ENCODE results near the gene CANX.
"Not testable (repeated sequence)": the region's sequence is repeated elsewhere in the genome, so short reads cannot be mapped to it uniquely, and the experiment has no call there.

The CANX gene

GRCh38 chr5:179732412-179732917, 33.7 kb downstream of the CANX start, which contains the start of gene MAML1:
MAML1 (plus strand) TSS chr5:179732822; CDS start chr5:179733113, 291 bp downstream.
- no peak for TF ChIP-seq CTCF (conservative IDR thresholded peaks at IDR 0.05; ENCODE audit: control insufficient read depth, insufficient read depth, low read depth, low read length)
- peak; percentile 100 for DNase-seq (ENCODE audit: low read depth)
- H3K4me3 ChIP-seq (ENCODE audit: control insufficient read depth, low read depth, low read length) = peak within 1 kb of the TSS; percentile 67

- DNase-seq (ENCODE audit: low read depth) = peak; percentile 30
- TF ChIP-seq CTCF (conservative IDR thresholded peaks at IDR 0.05; ENCODE audit: control insufficient read depth, insufficient read depth, low read depth, low read length) = no peak
- peak overlapping the region; percentile 67 for H3K4me3 ChIP-seq (ENCODE audit: control insufficient read depth, low read depth, low read length)
These were observed 34.4 kb downstream of the CANX start for GRCh38 chr5:179732918-179733771.

- TF ChIP-seq CTCF (conservative IDR thresholded peaks at IDR 0.05; ENCODE audit: control insufficient read depth, insufficient read depth, low read depth, low read length) = no peak
- DNase-seq (ENCODE audit: low read depth) = no peak
- peak overlapping the region; percentile 67 for H3K4me3 ChIP-seq (ENCODE audit: control insufficient read depth, low read depth, low read length)
These were observed 35.0 kb downstream of the CANX start for GRCh38 chr5:179733772-179734126.

- DNase-seq (ENCODE audit: low read depth) = no peak
- TF ChIP-seq CTCF (conservative IDR thresholded peaks at IDR 0.05; ENCODE audit: control insufficient read depth, insufficient read depth, low read depth, low read length) = no peak
- H3K4me3 ChIP-seq (ENCODE audit: control insufficient read depth, low read depth, low read length) = peak overlapping the region; percentile 67
These were observed 35.9 kb downstream of the CANX start for GRCh38 chr5:179734536-179735164.

- no peak for DNase-seq (ENCODE audit: low read depth)
- TF ChIP-seq CTCF (conservative IDR thresholded peaks at IDR 0.05; ENCODE audit: control insufficient read depth, insufficient read depth, low read depth, low read length) = no peak
- no peak overlapping the region for H3K4me3 ChIP-seq (ENCODE audit: control insufficient read depth, low read depth, low read length)
These were observed 40.0 kb downstream of the CANX start for GRCh38 chr5:179738742-179739141.

- not testable (repeated sequence) for H3K4me3 ChIP-seq (ENCODE audit: control insufficient read depth, low read depth, low read length); DNase-seq (ENCODE audit: low read depth)
These were observed 45.3 kb downstream of the CANX start for GRCh38 chr5:179744106-179744505.

- H3K4me3 ChIP-seq (ENCODE audit: control insufficient read depth, low read depth, low read length) = no peak overlapping the region
- DNase-seq (ENCODE audit: low read depth) = no peak
- TF ChIP-seq CTCF (conservative IDR thresholded peaks at IDR 0.05; ENCODE audit: control insufficient read depth, insufficient read depth, low read depth, low read length) = no peak
These were observed 48.1 kb downstream of the CANX start for GRCh38 chr5:179746872-179747271.
